ENCODE data around the gene MGP. TPM values are rescaled to one million over a fixed set of nuclear protein-coding genes. Genes with fewer than 3 reads are reported as not detected.
A peak's percentile ranks its signal among the peaks of the same experiment; 100 is the strongest.

MGP gene
- polyA plus RNA-seq, 3 donors: not detected

DNA sequence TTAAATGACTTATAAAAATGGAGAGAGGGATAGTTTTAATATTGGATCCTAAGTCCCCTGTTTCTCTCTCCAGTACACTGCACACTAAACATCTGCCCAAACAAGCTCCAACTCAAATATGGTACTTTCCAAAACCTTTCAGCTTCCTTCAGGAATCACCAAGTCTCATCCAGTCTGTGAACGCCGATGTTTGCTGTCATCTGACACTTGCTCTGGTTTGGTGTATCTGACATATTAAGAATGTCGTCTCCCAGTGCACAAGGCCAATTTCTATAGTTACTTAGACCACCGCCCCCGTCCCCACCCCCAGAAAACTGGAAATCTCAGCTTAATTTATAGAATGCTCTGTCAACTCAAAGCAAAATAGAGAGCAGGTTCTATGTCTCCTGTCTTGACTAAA is 5.0 kb upstream of the MGP start:
- H3K27me3 Mint-ChIP-seq (ENCODE audit: low read depth in 3 of 3): peaks cover 13 to 24% (median 20%) of the 10 kb centered on the region in 3 donors
- H3K79me2 ChIP-seq (ENCODE audit: insufficient read depth, low read length): no peaks in the 10 kb centered on the region
- H3K27ac Mint-ChIP-seq: no peak overlapping the region
- H3K4me1 Mint-ChIP-seq: peaks cover 10% of the 10 kb centered on the region
- peaks cover 0 to 2% (median 0%) of the 10 kb centered on the region in 7 donors for H3K9me3 Mint-ChIP-seq
- intact Hi-C loops (cut with micrococcal nuclease): no loop called here
- no peaks in the 10 kb centered on the region for H4K20me1 ChIP-seq (ENCODE audit: insufficient read depth, low read length)
- H3K4me1 ChIP-seq (ENCODE audit: control insufficient read depth in 1 of 2, insufficient read depth in 2 of 2, low read length in 2 of 2): peaks cover 7 to 8% of the 10 kb centered on the region in 2 donors
- no peak overlapping the region for H3K4me3 ChIP-seq (replicated peaks in 1 of 3; ENCODE audit: low read depth in 2 of 3, low read length in 3 of 3)
- H3K4me3 Mint-ChIP-seq: no peak overlapping the region
- H3K27ac ChIP-seq (ENCODE audit: low read depth in 1 of 2, low read length in 2 of 2): no peak overlapping the region
- TF ChIP-seq, protein P1, sequence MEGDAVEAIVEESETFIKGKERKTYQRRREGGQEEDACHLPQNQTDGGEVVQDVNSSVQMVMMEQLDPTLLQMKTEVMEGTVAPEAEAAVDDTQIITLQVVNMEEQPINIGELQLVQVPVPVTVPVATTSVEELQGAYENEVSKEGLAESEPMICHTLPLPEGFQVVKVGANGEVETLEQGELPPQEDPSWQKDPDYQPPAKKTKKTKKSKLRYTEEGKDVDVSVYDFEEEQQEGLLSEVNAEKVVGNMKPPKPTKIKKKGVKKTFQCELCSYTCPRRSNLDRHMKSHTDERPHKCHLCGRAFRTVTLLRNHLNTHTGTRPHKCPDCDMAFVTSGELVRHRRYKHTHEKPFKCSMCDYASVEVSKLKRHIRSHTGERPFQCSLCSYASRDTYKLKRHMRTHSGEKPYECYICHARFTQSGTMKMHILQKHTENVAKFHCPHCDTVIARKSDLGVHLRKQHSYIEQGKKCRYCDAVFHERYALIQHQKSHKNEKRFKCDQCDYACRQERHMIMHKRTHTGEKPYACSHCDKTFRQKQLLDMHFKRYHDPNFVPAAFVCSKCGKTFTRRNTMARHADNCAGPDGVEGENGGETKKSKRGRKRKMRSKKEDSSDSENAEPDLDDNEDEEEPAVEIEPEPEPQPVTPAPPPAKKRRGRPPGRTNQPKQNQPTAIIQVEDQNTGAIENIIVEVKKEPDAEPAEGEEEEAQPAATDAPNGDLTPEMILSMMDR (IDR thresholded peaks at IDR 0.05): no peak
- H3K9ac ChIP-seq (ENCODE audit: insufficient read depth, low read length, poor library complexity, severe bottlenecking): no peak overlapping the region
- H2AFZ ChIP-seq (ENCODE audit: insufficient read depth, low read depth, low read length, poor library complexity, severe bottlenecking): no peak overlapping the region
- WGBS (ENCODE audit: insufficient coverage): no CpG with 5 or more reads among the region's 5 CpGs
- H3K27me3 ChIP-seq (ENCODE audit: control insufficient read depth in 2 of 2, insufficient read depth in 2 of 2, low read length in 2 of 2): peaks cover 8 to 22% of the 10 kb centered on the region in 2 donors
- H3K4me2 ChIP-seq (replicated peaks; ENCODE audit: extremely low read depth, low read length, poor library complexity, severe bottlenecking): no peak overlapping the region
- H3K36me3 ChIP-seq (replicated peaks in 1 of 2; ENCODE audit: control insufficient read depth in 1 of 2, insufficient read depth in 2 of 2, low read length in 2 of 2): no peaks in the 10 kb centered on the region
- no peaks in the 10 kb centered on the region for H3K36me3 Mint-ChIP-seq
- H3K9me3 ChIP-seq (replicated peaks in 1 of 2; ENCODE audit: control insufficient read depth in 1 of 2, insufficient read depth in 1 of 2, low read length in 2 of 2): no peaks in the 10 kb centered on the region
- DNase-seq: no peak

DNA sequence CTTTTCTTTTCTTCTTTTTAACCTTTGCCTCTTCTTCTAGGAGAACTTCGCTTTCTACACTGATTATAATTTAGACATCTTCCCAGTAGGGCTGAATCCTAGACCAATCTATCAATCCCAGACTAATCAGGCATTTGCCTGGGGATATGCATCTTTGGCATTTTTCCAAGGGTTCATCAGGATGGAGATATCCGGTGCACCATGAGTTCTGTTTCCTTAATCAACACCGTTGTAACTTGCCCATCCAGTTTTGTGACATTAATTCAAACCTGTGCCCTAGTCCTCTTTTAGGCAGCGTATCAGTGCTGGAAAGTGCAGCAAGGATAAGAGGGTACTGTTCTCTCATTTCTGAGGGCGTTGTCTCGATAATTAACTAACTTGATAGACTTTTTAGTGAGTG is 617 bp upstream of the MGP start:
- Histone ChIP-seq H3K4me1 (ENCODE audit: control insufficient read depth in 1 of 2, insufficient read depth in 2 of 2, low read length in 2 of 2) (peaks cover 16 to 23% of the 10 kb centered on the region in 2 donors), H3K9me3 (replicated peaks in 1 of 2; ENCODE audit: control insufficient read depth in 1 of 2, insufficient read depth in 1 of 2, low read length in 2 of 2) (no peaks in the 10 kb centered on the region), H3K27ac (ENCODE audit: low read depth in 1 of 2, low read length in 2 of 2) (no peak overlapping the region), H3K4me3 (replicated peaks in 1 of 3; ENCODE audit: low read depth in 2 of 3, low read length in 3 of 3) (no peak overlapping the region), H3K36me3 (replicated peaks in 1 of 2; ENCODE audit: control insufficient read depth in 1 of 2, insufficient read depth in 2 of 2, low read length in 2 of 2) (no peaks in the 10 kb centered on the region), H3K27me3 (ENCODE audit: control insufficient read depth in 2 of 2, insufficient read depth in 2 of 2, low read length in 2 of 2) (peaks cover 10 to 23% of the 10 kb centered on the region in 2 donors), H4K20me1 (ENCODE audit: insufficient read depth, low read length) (no peaks in the 10 kb centered on the region), H3K79me2 (ENCODE audit: insufficient read depth, low read length) (no peaks in the 10 kb centered on the region), H3K9ac (ENCODE audit: insufficient read depth, low read length, poor library complexity, severe bottlenecking) (no peak overlapping the region), H2AFZ (ENCODE audit: insufficient read depth, low read depth, low read length, poor library complexity, severe bottlenecking) (no peak overlapping the region), H3K4me2 (replicated peaks; ENCODE audit: extremely low read depth, low read length, poor library complexity, severe bottlenecking) (no peak overlapping the region)
- Mint-ChIP-seq H3K4me1 (peaks cover 23% of the 10 kb centered on the region), H3K27me3 (ENCODE audit: low read depth in 3 of 3) (peaks cover 16 to 26% (median 24%) of the 10 kb centered on the region in 3 donors), H3K9me3 (peaks cover 0 to 2% (median 0%) of the 10 kb centered on the region in 7 donors), H3K27ac (no peak overlapping the region), H3K4me3 (peak overlapping the region in 1 of 2 donors; percentile 61), H3K36me3 (no peaks in the 10 kb centered on the region)
- whole genome bisulfite sequencing (ENCODE audit: insufficient coverage): 86% methylated on average over 1 of the region's 6 CpGs
- TF ChIP-seq, protein P1 (IDR thresholded peaks at IDR 0.05): no peak
- no peak for DNase-seq
- intact Hi-C loops (cut with micrococcal nuclease): no loop called here

Data from CD14-positive monocyte (primary cell).